GM18499 (cell line): ENCODE data around the gene PAMR1.
A peak's percentile ranks its signal among the peaks of the same experiment; 100 is the strongest.

Experiments
- ATAC-seq: cut with Tn5 transposase; IDR thresholded peaks from one replicate; pipeline ENCODE4 v1.9.1; 2021; ENCODE audit warnings: moderate number of reproducible peaks; ENCODE audit not compliant: insufficient read depth, unreplicated experiment

The PAMR1 gene

GRCh38 chr11:35412285-35412684, 113.1 kb downstream of the PAMR1 start:
- ATAC-seq, result no peak

GRCh38 chr11:35407041-35407440, 118.4 kb downstream of the PAMR1 start:
- ATAC-seq, result no peak

- ATAC-seq, result no peak
These were observed 121.0 kb downstream of the PAMR1 start for GRCh38 chr11:35404388-35404775.

- ATAC-seq, result no peak
These were observed 121.5 kb downstream of the PAMR1 start for GRCh38 chr11:35403765-35404387.

GRCh38 chr11:35402751-35403660, 122.4 kb downstream of the PAMR1 start:
- ATAC-seq, result no peak

GRCh38 chr11:35398881-35399280, 126.5 kb downstream of the PAMR1 start:
- no peak for ATAC-seq

- no peak for ATAC-seq
These were observed 130.5 kb downstream of the PAMR1 start for GRCh38 chr11:35394941-35395340.

GRCh38 chr11:35393098-35393497, 132.3 kb downstream of the PAMR1 start:
- ATAC-seq, result no peak

GRCh38 chr11:35391922-35392688, 133.3 kb downstream of the PAMR1 start:
- peak; percentile 34 for ATAC-seq

- ATAC-seq, result peak; percentile 79
These were observed 134.4 kb downstream of the PAMR1 start for GRCh38 chr11:35390737-35391682.

- no peak for ATAC-seq
These were observed 135.4 kb downstream of the PAMR1 start for GRCh38 chr11:35389897-35390465.

- no peak for ATAC-seq
These were observed 136.3 kb downstream of the PAMR1 start for GRCh38 chr11:35389112-35389511.

- ATAC-seq, result no peak
These were observed 137.4 kb downstream of the PAMR1 start for GRCh38 chr11:35388061-35388460.

GRCh38 chr11:35387111-35387982, 138.1 kb downstream of the PAMR1 start:
- ATAC-seq, result no peak

- no peak for ATAC-seq
These were observed 141.5 kb downstream of the PAMR1 start for GRCh38 chr11:35383953-35384352.
